WI38 (cell line): Measurements from ENCODE around the gene OPRL1.

Source experiments
- H3K4me3 ChIP-seq: 2 replicates; pipeline ENCODE4 v1.5.1; 2011; ENCODE audit warnings: low read depth, mild to moderate bottlenecking, control low read depth, low read length
- TF ChIP-seq, protein P1 (sequence below): IDR thresholded peaks from 2 replicates; pipeline ENCODE4 v1.5.1; 2012; ENCODE audit warnings: low read depth, mild to moderate bottlenecking, control low read depth, low read length

OPRL1 gene

DNA sequence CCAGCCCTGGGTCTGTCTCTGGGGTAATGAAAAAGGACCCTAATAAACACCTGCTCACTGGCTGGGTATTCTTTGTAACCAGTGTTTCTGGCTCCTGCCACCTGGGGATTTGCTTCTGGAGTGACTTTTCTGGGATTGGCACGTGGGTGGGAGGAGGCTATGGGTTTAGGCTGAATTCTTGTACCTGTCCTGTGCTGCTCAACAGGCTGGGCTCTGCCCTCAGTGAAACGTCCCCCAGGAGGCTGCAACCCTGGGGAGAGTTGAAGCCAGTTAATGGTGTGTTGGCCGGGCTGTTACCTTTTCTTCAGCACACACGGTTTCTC is 20.6 kb downstream of the OPRL1 start:
- H3K4me3 ChIP-seq = no peak overlapping the region
- TF ChIP-seq, protein P1, sequence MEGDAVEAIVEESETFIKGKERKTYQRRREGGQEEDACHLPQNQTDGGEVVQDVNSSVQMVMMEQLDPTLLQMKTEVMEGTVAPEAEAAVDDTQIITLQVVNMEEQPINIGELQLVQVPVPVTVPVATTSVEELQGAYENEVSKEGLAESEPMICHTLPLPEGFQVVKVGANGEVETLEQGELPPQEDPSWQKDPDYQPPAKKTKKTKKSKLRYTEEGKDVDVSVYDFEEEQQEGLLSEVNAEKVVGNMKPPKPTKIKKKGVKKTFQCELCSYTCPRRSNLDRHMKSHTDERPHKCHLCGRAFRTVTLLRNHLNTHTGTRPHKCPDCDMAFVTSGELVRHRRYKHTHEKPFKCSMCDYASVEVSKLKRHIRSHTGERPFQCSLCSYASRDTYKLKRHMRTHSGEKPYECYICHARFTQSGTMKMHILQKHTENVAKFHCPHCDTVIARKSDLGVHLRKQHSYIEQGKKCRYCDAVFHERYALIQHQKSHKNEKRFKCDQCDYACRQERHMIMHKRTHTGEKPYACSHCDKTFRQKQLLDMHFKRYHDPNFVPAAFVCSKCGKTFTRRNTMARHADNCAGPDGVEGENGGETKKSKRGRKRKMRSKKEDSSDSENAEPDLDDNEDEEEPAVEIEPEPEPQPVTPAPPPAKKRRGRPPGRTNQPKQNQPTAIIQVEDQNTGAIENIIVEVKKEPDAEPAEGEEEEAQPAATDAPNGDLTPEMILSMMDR = no peak

DNA sequence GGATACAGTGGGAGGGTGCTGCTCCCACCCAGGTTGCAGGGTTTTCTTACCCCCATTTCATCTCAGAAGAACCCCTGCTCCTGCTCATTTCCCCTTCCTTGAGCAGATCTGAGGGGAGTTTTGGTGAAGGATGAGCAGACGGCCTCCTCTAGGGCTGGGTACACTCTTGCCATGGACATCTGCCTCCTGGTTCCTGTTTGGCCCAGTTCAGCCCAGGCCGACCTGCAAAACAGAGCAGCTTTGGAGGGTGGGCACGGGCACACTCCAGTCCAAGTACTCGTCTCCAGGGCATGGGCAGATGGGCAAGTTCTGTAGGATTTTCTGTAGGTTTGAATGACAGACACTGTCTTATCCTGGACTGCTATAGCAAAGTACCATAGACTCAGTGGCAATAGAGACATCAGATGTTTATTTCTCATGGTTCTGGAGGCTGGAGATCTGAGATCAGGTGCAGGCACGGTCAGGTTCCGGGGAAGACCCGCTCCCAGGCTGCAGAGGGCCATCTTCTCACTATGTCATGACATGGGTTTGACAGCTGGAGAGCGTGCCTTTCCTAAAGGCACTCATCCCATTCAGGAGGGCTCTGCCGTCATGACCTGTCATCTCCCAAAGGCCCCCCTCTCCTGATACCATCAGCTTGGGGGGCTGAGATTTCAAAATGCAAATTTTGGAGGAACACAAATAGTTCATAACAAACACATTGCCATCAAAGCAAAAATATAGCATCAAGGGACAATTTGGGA is 21.2 kb downstream of the OPRL1 start:
- no peak overlapping the region for H3K4me3 ChIP-seq
- TF ChIP-seq, protein P1 = no peak

DNA sequence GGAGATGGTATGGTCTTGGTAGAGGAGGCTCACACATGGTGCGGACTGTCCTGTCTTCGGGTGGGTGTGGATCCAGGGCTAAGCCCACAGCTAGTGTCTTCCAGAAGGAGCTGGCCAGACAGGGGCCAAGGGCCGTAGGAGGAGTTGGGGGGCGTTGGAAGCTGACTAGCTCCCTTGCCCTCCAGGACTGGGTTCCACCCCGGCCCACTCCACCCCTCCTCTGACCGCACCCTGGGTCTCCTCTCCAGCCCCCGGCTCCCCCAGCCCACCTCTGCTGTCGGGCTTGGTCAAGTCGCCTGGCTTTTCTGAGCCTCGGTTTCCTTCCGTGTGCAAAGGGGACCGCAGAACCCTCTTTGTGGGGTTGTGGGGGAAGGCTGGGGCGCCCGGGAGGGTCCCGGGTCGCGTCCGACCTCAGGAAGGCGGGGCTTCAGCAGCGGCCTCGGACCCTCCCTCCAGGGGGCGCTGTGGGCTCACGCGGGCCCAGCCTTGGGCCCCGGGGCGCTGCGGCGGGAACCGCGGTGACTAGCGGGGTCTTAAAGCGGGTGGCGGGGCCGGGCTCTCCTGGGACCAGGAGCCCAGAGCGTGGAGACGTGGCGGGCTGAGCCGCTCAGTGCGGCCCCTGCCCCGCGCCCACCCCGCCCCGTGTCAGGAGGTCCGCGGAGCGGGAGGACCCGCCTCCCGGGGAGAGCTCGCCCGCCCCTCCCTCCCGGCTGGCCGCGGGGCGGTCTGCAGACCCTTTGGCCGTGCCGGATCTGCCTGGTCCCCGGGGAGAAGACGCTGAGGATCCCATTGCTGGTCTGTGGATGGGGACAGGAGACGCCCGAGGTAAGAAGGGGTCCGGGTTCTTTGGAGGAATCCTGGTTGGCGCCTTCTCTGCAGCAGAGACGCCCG is 22.1 kb downstream of the OPRL1 start:
- TF ChIP-seq, protein P1 = peak; percentile 53; the same call in 1 of the 2 replicates
- no peak overlapping the region for H3K4me3 ChIP-seq

DNA sequence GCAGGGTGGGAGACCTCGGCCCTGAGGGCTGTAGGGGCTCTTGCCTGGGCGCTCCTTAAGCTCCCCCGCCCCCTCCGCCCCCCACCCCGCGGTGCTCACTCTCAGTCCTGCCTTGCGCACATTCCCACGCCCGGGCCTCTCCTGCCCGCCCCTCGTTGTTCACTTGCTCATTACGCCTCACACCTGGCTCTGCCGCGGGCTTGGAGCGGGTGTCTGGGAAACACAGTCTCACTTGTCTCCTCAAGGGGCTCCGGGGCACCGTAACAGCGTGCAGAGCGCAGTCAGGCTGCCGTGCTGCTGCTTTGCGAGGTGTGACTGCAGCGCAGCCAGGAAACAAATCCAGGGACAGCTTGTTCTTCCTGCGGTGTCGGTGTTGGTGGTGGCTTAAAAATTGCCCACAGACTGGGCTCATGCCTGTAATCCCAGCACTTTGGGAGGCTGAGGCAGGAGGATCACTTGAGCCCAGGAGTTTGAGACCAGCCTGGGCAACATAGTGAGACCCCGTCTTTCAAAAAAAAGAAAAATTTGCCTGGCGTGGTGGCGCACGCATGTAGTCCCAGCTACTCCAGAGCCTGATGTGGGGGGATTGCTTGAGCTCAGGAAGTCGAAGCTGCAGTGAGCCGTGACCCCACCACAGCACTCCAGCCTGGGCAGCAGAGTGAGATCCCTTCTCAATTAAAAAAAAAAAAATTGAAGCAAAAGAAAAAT is 22.9 kb downstream of the OPRL1 start:
- no peak overlapping the region for H3K4me3 ChIP-seq
- TF ChIP-seq, protein P1 = no peak

DNA sequence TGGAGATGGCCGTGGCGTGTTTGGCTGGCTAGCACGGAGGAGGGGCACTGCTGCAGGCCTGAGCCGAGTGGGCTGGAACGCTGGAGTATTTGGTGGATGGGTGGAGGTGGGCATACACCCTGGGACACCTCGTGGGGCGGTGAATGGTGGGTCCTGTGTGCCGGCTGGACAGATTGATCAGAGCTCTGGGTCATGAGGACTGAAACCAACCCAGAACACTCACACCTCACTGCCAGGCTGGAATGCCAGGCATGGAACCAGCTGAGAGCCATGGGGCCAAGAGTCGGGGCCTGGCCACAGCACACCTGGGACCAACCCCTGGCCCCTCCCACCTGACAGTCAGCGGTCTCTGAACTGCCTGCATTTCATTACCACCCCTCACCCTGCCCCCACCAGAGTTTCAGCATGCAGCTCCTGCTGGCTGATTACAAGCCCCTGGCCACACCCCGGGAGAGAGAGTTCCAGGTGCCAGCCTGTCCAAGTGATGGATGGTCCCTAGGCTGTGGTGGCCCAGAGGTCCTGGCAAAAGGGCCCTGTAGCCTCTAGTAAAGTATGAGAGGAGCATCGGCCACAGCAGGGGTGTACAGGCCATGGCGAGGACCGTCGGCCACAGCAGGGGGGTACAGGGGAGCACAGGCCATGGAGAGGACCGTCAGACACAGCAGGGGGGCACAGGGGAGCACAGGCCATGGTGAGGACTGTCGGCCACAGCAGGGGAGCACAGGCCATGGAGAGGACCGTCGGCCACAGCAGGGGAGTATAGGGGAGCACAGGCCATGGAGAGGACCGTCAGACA is 24.2 kb downstream of the OPRL1 start:
- TF ChIP-seq, protein P1 = no peak
- no peak overlapping the region for H3K4me3 ChIP-seq

DNA sequence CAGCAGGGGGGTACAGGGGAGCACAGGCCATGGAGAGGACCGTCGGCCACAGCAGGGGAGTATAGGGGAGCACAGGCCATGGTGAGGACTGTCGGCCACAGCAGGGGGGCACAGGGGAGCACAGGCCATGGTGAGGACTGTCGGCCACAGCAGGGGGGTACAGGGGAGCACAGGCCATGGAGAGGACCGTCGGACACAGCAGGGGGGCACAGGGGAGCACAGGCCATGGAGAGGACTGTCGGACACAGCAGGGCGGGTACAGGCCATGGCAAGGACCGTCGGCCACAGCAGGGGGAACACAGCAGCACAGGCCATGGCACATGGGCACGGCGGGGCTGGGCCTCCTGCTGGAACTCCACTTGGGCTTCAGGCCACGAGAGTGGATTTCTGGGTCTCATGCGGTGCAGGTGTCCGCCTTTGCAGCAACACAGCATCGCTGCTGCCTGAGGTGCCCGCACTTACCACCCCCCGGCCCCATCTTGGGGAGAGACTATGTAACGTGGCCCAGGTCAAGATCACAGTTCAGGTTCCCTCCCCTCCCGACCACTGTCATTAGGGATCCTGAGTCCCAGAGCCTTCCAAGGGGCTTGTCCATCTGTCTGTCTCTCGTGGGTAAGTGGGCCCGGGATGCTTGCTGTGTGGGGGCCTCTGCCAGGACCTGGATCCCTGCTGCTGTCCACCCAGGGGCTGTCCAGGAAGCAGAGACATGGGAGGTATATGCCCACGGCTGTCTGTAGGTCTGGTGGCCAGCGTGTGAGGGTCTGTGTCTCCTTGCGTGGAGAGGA is 25.0 kb downstream of the OPRL1 start:
- no peak overlapping the region for H3K4me3 ChIP-seq
- TF ChIP-seq, protein P1 = no peak
